HepG2 (cell line): Measurements from ENCODE around the gene ENTPD2. TPM values are rescaled to one million over a fixed set of nuclear protein-coding genes. Genes with fewer than 3 reads are reported as not detected.

Experiments used
- CCAR2 ChIP-seq: fragments of 200-400 bp; formaldehyde crosslinking; optimal IDR thresholded peaks from 2 replicates; pipeline ENCODE3; 2018; ENCODE audit warnings: low read depth, mild to moderate bottlenecking, low read length, moderate library complexity
- CREB3 ChIP-seq: sonication (generic); formaldehyde crosslinking; IDR thresholded peaks from 2 replicates; pipeline ENCODE4 v1.5.0; 2020; ENCODE audit warnings: missing genetic modification reagents
- IRF2 ChIP-seq: IDR thresholded peaks from 2 replicates; pipeline ENCODE4 v1.6.1; 2018; ENCODE audit warnings: missing genetic modification reagents, missing compliant biosample characterization
- SETDB1 ChIP-seq: sonication (generic); formaldehyde crosslinking; IDR thresholded peaks from 2 replicates; pipeline ENCODE4 v1.5.1; 2020; ENCODE audit warnings: missing genetic modification reagents, mild to moderate bottlenecking, borderline replicate concordance
- TEAD3 ChIP-seq: optimal IDR thresholded peaks from 2 replicates; pipeline ENCODE3; 2016; ENCODE audit warnings: borderline replicate concordance
- ZBTB49 ChIP-seq: sonication (generic); formaldehyde crosslinking; IDR thresholded peaks from 2 replicates; pipeline ENCODE4 v1.4.0; 2020; ENCODE audit warnings: missing genetic modification reagents, borderline replicate concordance
- ZNF407 ChIP-seq: sonication (generic); formaldehyde crosslinking; IDR thresholded peaks from one replicate; pipeline ENCODE4 v1.5.1; 2020; ENCODE audit warnings: mild to moderate bottlenecking, missing genetic modification reagents; ENCODE audit errors: not compliant biosample characterization
- ZNF501 ChIP-seq: sonication (generic); formaldehyde crosslinking; IDR thresholded peaks from 2 replicates; pipeline ENCODE4 v1.5.1; 2020; ENCODE audit warnings: mild to moderate bottlenecking, moderate library complexity, missing genetic modification reagents
- polyA plus RNA-seq, 8 experiments: library from polyadenylated mRNA; depleted of rRNA in 3 of 8; stranded (reverse) in 7 of 8; unstranded in 1 of 8; fragments of >200 nt; fragmentation: Illumina TruSeq in 4 of 8; extraction: Trizol in 4 of 8; gene quantifications; 2 replicates each; pipeline versions ENCODE4 v1.2.1 to v1.2.3, GENCODE V29; 2011 to 2016; ENCODE audit warnings: low read depth in 4 of 8, missing spikeins in 1 of 8, mixed read lengths in 1 of 8; ENCODE audit not compliant: insufficient read depth in 1 of 8
- total RNA-seq, 5 experiments: library from RNA; depleted of rRNA; stranded (reverse); fragments of >200 nt; fragmentation: Illumina TruSeq; extraction: Trizol; gene quantifications; 2 replicates each; pipeline ENCODE4 v1.2.3, GENCODE V29; 2016; ENCODE audit warnings: low read depth in 1 of 5

Gene ENTPD2
- total and polyA plus RNA-seq, 2 of the 13 experiments (the other 11 are each of a cell fraction or from before 2014, with no cell fraction given) = 0.95 to 3.2 TPM

- TF ChIP-seq ZNF501 (CRISPR knock-in tag) (peak; percentile 17; the same call in 1 of the 2 replicates), ZBTB49 (no peak), SETDB1 (CRISPR knock-in tag) (no peak), IRF2 (CRISPR knock-in tag) (no peak; the same call in 1 of the 2 replicates), CCAR2 (no peak), CREB3 (CRISPR knock-in tag) (no peak), ZNF407 (CRISPR knock-in tag) (no peak), TEAD3 (peak; percentile 46)
Observed at GRCh38 chr9:137055385-137056364, 1.8 kb upstream of the ENTPD2 start (continued).
